H9 (cell line): ENCODE results near the gene CRACR2A. TPM values are rescaled to one million over a fixed set of nuclear protein-coding genes. Genes with fewer than 3 reads are reported as not detected.

Experiments
- DNase-seq: peaks from one replicate; pipeline ENCODE4 v3.0.0-alpha.2; 2017
- H2AFZ ChIP-seq: one replicate; pipeline ENCODE4 v1.6.1; 2013; ENCODE audit warnings: mild to moderate bottlenecking, low read length, control low read depth, moderate library complexity
- H2AK5ac ChIP-seq: 2 replicates; pipeline ENCODE4 v1.6.1; 2013; ENCODE audit warnings: low read length, control low read depth, mixed read lengths; ENCODE audit not compliant: insufficient read length
- H2BK120ac ChIP-seq: one replicate; pipeline ENCODE4 v1.6.1; 2013; ENCODE audit warnings: low read depth, mild to moderate bottlenecking, low read length, control low read depth, inconsistent platforms; ENCODE audit not compliant: poor library complexity, severe bottlenecking
- H2BK12ac ChIP-seq: 2 replicates; pipeline ENCODE4 v1.6.1; 2013; ENCODE audit warnings: low read length, control low read depth, mixed read lengths, low read depth; ENCODE audit not compliant: insufficient read length
- H2BK15ac ChIP-seq: 2 replicates; pipeline ENCODE4 v1.6.1; 2013; ENCODE audit warnings: low read depth, low read length, control low read depth
- H2BK20ac ChIP-seq: one replicate; pipeline ENCODE4 v1.6.1; 2013; ENCODE audit warnings: low read depth, mild to moderate bottlenecking, low read length, control low read depth, inconsistent platforms; ENCODE audit not compliant: poor library complexity, severe bottlenecking
- H2BK5ac ChIP-seq: 2 replicates; pipeline ENCODE4 v1.6.1; 2013; ENCODE audit warnings: low read length, control low read depth, mixed read lengths; ENCODE audit not compliant: insufficient read length
- H3K14ac ChIP-seq: 2 replicates; pipeline ENCODE4 v1.6.1; 2013; ENCODE audit warnings: low read length, control low read depth; ENCODE audit not compliant: insufficient read depth
- H3K18ac ChIP-seq: 2 replicates; pipeline ENCODE4 v1.6.1; 2013; ENCODE audit warnings: low read depth, mild to moderate bottlenecking, mixed read lengths, low read length, control low read depth; ENCODE audit not compliant: insufficient read length
- H3K23ac ChIP-seq: 2 replicates; pipeline ENCODE4 v1.6.1; 2013; ENCODE audit warnings: low read length, control low read depth, mixed read lengths, low read depth; ENCODE audit not compliant: insufficient read length
- H3K23me2 ChIP-seq: 2 replicates; pipeline ENCODE4 v1.6.1; 2013; ENCODE audit warnings: low read depth, mild to moderate bottlenecking, mixed read lengths, low read length, control low read depth; ENCODE audit not compliant: insufficient read length, poor library complexity, severe bottlenecking
- H3K27ac ChIP-seq: 2 replicates; pipeline ENCODE4 v1.5.1; 2013; ENCODE audit warnings: low read length, control low read depth, mixed read lengths, low read depth; ENCODE audit not compliant: insufficient read length
- H3K27me3 ChIP-seq: 2 replicates; pipeline ENCODE4 v1.6.1; 2013; ENCODE audit warnings: low read length, control low read depth, inconsistent platforms; ENCODE audit not compliant: insufficient read depth
- H3K4ac ChIP-seq: 2 replicates; pipeline ENCODE4 v1.6.1; 2013; ENCODE audit warnings: low read depth, mild to moderate bottlenecking, control low read depth, inconsistent platforms, low read length, moderate library complexity
- H3K4me1 ChIP-seq: 2 replicates; pipeline ENCODE4 v1.6.1; 2013; ENCODE audit warnings: low read length, control low read depth, inconsistent platforms; ENCODE audit not compliant: insufficient read depth
- H3K4me2 ChIP-seq: 2 replicates; pipeline ENCODE4 v1.6.1; 2013; ENCODE audit warnings: low read length, control low read depth, mixed read lengths; ENCODE audit not compliant: insufficient read length, insufficient read depth
- H3K56ac ChIP-seq: 2 replicates; pipeline ENCODE4 v1.6.1; 2013; ENCODE audit warnings: low read depth, mild to moderate bottlenecking, mixed read lengths, low read length, control low read depth; ENCODE audit not compliant: insufficient read length
- H3K79me1 ChIP-seq: 2 replicates; pipeline ENCODE4 v1.6.1; 2013; ENCODE audit warnings: low read depth, mild to moderate bottlenecking, moderate library complexity, low read length, control low read depth, inconsistent platforms; ENCODE audit not compliant: insufficient read depth, poor library complexity, severe bottlenecking
- H3K79me2 ChIP-seq: 2 replicates; pipeline ENCODE4 v1.6.1; 2013; ENCODE audit warnings: low read length, control low read depth, inconsistent platforms; ENCODE audit not compliant: insufficient read depth
- H3K9ac ChIP-seq: 2 replicates; pipeline ENCODE4 v1.6.1; 2013; ENCODE audit warnings: low read length, control low read depth, mixed read lengths; ENCODE audit not compliant: insufficient read length; ENCODE audit errors: extremely low read depth
- H3K9me3 ChIP-seq: one replicate; pipeline ENCODE4 v1.6.1; 2013; ENCODE audit warnings: low read depth, low read length, inconsistent platforms; ENCODE audit not compliant: control insufficient read depth
- H3T11ph ChIP-seq: one replicate; pipeline ENCODE4 v1.6.1; 2013; ENCODE audit warnings: mild to moderate bottlenecking, low read length, control low read depth, inconsistent platforms
- H4K20me1 ChIP-seq: one replicate; pipeline ENCODE4 v1.6.1; 2013; ENCODE audit not compliant: control insufficient read depth, insufficient read length, insufficient read depth
- H4K5ac ChIP-seq: 2 replicates; pipeline ENCODE4 v1.6.1; 2013; ENCODE audit warnings: low read depth, mild to moderate bottlenecking, mixed read lengths, low read length, control low read depth; ENCODE audit not compliant: insufficient read length
- H4K8ac ChIP-seq: replicated peaks from 2 replicates; pipeline ENCODE4 v1.6.1; 2013; ENCODE audit warnings: low read length, control low read depth, mixed read lengths, low read depth; ENCODE audit not compliant: insufficient read length
- H4K91ac ChIP-seq: 2 replicates; pipeline ENCODE4 v1.6.1; 2013; ENCODE audit warnings: low read depth, mild to moderate bottlenecking, moderate library complexity, mixed read lengths, low read length, control low read depth; ENCODE audit not compliant: insufficient read length
- H3K27ac Mint-ChIP-seq, 3 experiments: 2 replicates in 2 of 3; 3 replicates in 1 of 3; pipeline ENCODE4 v1.8.0; 2020 to 2021; ENCODE audit warnings: mixed read lengths in 3 of 3, mild to moderate bottlenecking in 1 of 3, moderate library complexity in 1 of 3
- H3K27me3 Mint-ChIP-seq: 2 replicates; pipeline ENCODE4 v1.8.0; 2021; ENCODE audit warnings: low read depth, mild to moderate bottlenecking, moderate library complexity, mixed read lengths
- H3K36me3 Mint-ChIP-seq, 3 experiments: 2 replicates in 2 of 3; 3 replicates in 1 of 3; pipeline ENCODE4 v1.8.0; 2020 to 2021; ENCODE audit warnings: low read depth in 3 of 3, mixed read lengths in 3 of 3; ENCODE audit not compliant: insufficient read depth in 1 of 3
- H3K4me1 Mint-ChIP-seq, 2 experiments: 2 replicates each; pipeline ENCODE4 v1.8.0; 2020; ENCODE audit warnings: mixed read lengths in 2 of 2
- H3K4me3 Mint-ChIP-seq, 2 experiments: 2 replicates in 1 of 2; 3 replicates in 1 of 2; pipeline ENCODE4 v1.8.0; 2020 to 2021; ENCODE audit warnings: mild to moderate bottlenecking in 2 of 2, mixed read lengths in 2 of 2, moderate library complexity in 1 of 2
- H3K9me3 Mint-ChIP-seq, 2 experiments: 2 replicates in 1 of 2; 3 replicates in 1 of 2; pipeline ENCODE4 v1.8.0; 2020; ENCODE audit warnings: mild to moderate bottlenecking in 2 of 2, mixed read lengths in 2 of 2, moderate library complexity in 1 of 2
- WGBS: extraction: QIAGEN DNeasy Blood & Tissue Kit; methylation state at CpG from one replicate; pipeline ENCODE4 v1.1.7; 2013; ENCODE audit warnings: missing lambda C conversion rate, low lambda C conversion rate, mixed read lengths; ENCODE audit not compliant: insufficient read length; ENCODE audit errors: extremely low coverage; 5-methylcytosine and 5-hydroxymethylcytosine counted together
- total RNA-seq: library from RNA; stranded (reverse); gene quantifications from 2 replicates; pipeline ENCODE4 v1.2.1, GENCODE V29; 2021
- TF ChIP-seq, protein P1 (sequence below): fragments of 200-600 bp; sonication (generic); conservative IDR thresholded peaks from 3 replicates; pipeline ENCODE4 v1.8.0; 2021; ENCODE audit warnings: antibody characterized with exemption, mild to moderate bottlenecking

Gene CRACR2A
- total RNA-seq, 1 experiment from 2014 or later, result 2.0 TPM

DNA sequence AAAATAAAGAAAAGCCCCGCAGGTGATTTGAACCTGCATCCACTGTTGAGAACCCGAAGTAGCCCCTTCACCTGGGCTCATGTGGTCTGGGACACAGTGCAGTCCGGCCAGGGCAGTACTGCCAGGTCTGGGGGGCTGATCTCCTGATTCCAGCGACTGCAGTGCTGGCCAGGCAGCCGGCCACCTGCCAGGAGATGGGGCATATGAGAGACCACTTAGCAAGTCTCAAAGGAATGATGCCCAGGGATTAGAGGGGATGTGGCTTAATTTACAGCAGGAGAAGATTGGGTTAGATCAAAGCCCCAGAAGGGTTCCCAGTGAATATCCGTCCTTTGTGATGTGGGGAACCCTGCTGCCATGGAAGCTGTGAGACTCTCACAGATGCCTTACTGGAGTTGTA, 148.6 kb downstream of the CRACR2A start:
- no peaks in the 10 kb centered on the region for H4K20me1 ChIP-seq
- peaks cover 8% of the 10 kb centered on the region for H3K23me2 ChIP-seq
- no peak overlapping the region for H3K27ac ChIP-seq
- no CpG with 5 or more reads among the region's 6 CpGs for WGBS
- no peaks in the 10 kb centered on the region for H3K79me2 ChIP-seq
- H3K9ac ChIP-seq, result no peak overlapping the region
- H4K91ac ChIP-seq, result no peak overlapping the region
- no peak overlapping the region for H2BK15ac ChIP-seq
- H3K4me3 Mint-ChIP-seq, result peak overlapping the region in 1 of 2 experiments; percentile 78; a peak in 3 of 5 replicates
- no peak for DNase-seq
- no peak overlapping the region for H2BK12ac ChIP-seq
- H3K4me2 ChIP-seq, result peak overlapping the region; percentile 83
- no peaks in the 10 kb centered on the region for H3K36me3 Mint-ChIP-seq
- peaks cover 58% of the 10 kb centered on the region for H3K27me3 Mint-ChIP-seq
- no peak overlapping the region for H3K14ac ChIP-seq
- no peak overlapping the region for H3K18ac ChIP-seq
- no peak overlapping the region for H2BK120ac ChIP-seq
- no peak overlapping the region for H3K23ac ChIP-seq
- H3K4me1 ChIP-seq, result peaks cover 7% of the 10 kb centered on the region
- H3T11ph ChIP-seq, result no peak overlapping the region
- no peaks in the 10 kb centered on the region; the same call in 1 of the 2 replicates for H3K27me3 ChIP-seq
- H3K9me3 ChIP-seq, result no peaks in the 10 kb centered on the region
- no peak overlapping the region for H3K27ac Mint-ChIP-seq
- no peak overlapping the region for H4K8ac ChIP-seq
- no peak overlapping the region for H2AK5ac ChIP-seq
- H2BK20ac ChIP-seq, result no peak overlapping the region
- H2AFZ ChIP-seq, result no peak overlapping the region
- TF ChIP-seq, protein P1, sequence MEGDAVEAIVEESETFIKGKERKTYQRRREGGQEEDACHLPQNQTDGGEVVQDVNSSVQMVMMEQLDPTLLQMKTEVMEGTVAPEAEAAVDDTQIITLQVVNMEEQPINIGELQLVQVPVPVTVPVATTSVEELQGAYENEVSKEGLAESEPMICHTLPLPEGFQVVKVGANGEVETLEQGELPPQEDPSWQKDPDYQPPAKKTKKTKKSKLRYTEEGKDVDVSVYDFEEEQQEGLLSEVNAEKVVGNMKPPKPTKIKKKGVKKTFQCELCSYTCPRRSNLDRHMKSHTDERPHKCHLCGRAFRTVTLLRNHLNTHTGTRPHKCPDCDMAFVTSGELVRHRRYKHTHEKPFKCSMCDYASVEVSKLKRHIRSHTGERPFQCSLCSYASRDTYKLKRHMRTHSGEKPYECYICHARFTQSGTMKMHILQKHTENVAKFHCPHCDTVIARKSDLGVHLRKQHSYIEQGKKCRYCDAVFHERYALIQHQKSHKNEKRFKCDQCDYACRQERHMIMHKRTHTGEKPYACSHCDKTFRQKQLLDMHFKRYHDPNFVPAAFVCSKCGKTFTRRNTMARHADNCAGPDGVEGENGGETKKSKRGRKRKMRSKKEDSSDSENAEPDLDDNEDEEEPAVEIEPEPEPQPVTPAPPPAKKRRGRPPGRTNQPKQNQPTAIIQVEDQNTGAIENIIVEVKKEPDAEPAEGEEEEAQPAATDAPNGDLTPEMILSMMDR, result no peak
- no peak overlapping the region for H3K4ac ChIP-seq
- H2BK5ac ChIP-seq, result no peak overlapping the region
- peaks cover 66 to 80% of the 10 kb centered on the region in 2 experiments for H3K4me1 Mint-ChIP-seq
- no peak overlapping the region for H4K5ac ChIP-seq
- H3K56ac ChIP-seq, result no peak overlapping the region
- H3K79me1 ChIP-seq, result no peaks in the 10 kb centered on the region
- no peaks in the 10 kb centered on the region; a peak in 1 of 5 replicates for H3K9me3 Mint-ChIP-seq
